Fibroblast of villous mesenchyme (primary cell): Measurements from ENCODE around the gene ADAMTS2. TPM values are rescaled to one million over a fixed set of nuclear protein-coding genes. Genes with fewer than 3 reads are reported as not detected.

Experiments used
- DNase-seq: peaks from one replicate; pipeline ENCODE4 v3.0.0-alpha.2; 2010; ENCODE audit warnings: low read depth
- H3K4me3 ChIP-seq: 2 replicates; pipeline ENCODE4 v1.5.1; 2011; ENCODE audit warnings: low read depth, mild to moderate bottlenecking, low read length
- total RNA-seq: library from RNA; depleted of rRNA; stranded (reverse); fragments of >200 nt; gene quantifications from 2 replicates; pipeline ENCODE4 v1.2.3, GENCODE V29; 2012
- TF ChIP-seq, protein P1 (sequence below): IDR thresholded peaks from 2 replicates; pipeline ENCODE4 v1.5.1; 2012; ENCODE audit warnings: low read depth, mild to moderate bottlenecking, low read length; ENCODE audit not compliant: insufficient read depth

The ADAMTS2 gene
- total RNA-seq, 1 donor, result 30.2 TPM

DNA sequence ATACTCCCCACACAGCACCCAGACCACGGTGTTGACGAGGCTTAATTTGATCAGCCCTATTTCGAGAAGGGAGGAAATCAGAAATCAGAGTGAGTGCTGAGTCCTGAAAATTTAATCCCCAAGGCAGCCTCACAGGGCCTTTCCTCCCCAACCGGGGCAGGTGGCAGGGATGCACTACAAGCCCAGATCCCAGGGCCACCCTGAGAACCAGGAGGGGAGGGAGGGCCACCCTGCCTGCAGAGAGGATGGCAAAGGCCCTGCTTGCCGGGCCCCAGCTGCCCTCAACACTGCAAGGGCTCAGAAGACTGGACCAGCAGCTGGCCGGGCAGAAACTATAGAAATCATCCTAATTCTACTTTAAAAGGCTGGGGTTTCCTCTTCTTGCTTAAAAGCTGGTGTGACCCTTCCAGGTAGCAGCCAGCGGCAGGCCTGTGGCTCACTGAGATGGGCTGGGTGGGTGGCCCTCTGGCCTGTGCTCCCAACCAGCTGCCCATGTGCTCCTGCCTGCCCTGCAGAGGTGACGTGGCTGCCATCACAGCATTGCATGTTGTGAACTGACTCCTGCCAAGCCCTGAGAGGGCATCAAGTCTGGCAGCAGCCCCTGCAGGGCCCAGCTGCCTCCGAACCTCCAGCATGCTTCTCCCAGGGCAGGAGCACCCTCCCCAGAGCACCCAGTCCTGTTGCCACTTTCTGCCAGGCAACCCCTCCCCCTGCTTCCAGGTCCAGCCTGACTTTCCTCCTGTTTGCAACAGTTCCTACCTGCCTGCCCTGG is 122.8 kb downstream of the ADAMTS2 start:
- no peak for DNase-seq
- TF ChIP-seq, protein P1, sequence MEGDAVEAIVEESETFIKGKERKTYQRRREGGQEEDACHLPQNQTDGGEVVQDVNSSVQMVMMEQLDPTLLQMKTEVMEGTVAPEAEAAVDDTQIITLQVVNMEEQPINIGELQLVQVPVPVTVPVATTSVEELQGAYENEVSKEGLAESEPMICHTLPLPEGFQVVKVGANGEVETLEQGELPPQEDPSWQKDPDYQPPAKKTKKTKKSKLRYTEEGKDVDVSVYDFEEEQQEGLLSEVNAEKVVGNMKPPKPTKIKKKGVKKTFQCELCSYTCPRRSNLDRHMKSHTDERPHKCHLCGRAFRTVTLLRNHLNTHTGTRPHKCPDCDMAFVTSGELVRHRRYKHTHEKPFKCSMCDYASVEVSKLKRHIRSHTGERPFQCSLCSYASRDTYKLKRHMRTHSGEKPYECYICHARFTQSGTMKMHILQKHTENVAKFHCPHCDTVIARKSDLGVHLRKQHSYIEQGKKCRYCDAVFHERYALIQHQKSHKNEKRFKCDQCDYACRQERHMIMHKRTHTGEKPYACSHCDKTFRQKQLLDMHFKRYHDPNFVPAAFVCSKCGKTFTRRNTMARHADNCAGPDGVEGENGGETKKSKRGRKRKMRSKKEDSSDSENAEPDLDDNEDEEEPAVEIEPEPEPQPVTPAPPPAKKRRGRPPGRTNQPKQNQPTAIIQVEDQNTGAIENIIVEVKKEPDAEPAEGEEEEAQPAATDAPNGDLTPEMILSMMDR, result no peak
- H3K4me3 ChIP-seq, result no peak overlapping the region

DNA sequence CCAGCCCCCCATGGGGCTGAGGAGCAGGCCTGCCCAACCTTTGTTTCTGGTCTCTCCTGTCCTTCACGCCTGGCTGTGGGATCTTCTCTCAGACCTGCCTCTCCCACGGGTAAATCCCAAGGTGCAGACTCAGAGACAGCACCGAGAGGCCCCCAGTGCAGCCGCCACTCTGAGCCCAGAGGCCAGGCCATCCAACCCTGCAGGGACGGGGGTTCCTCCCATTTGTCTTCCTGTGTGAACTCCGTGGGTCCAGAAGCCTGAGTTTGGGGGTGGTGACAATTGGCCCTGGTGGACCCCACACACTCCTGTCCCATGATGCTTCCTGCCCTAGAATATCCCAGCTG is 123.4 kb downstream of the ADAMTS2 start:
- H3K4me3 ChIP-seq, result no peak overlapping the region
- TF ChIP-seq, protein P1, result no peak
- DNase-seq, result no peak

DNA sequence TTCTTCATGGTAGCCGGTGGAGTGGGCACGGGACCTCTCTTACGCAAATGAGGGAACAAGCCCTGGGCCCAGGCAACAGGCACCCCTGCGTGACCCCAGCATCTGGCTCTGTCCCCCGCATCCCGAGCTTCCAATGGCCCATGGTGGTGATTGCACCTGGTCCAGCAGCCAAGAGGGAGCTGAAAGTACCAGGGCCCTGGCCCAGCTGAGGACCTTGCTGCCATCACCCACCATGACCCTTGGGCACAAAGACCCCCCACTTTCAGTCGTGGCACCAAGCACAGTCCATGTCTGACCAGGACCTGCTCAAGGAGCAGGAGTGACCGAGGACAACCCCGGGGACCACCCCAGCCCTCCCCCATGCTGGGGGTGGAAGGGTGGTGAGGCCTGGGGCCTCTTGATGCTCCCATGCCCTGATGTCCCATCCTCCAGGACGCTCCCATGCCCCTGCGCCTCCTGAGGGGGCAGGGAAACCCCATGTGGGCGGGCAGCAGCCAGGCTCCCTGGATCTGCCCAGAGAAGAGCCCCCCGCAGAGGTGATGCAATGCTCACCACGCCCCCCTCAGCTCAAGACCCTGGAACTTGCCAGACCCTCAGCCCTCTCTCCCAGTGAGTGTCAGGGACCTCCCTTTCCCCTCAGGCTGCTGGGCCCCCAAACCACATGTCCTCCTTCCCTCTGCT is 123.9 kb downstream of the ADAMTS2 start:
- no peak for DNase-seq
- TF ChIP-seq, protein P1, result no peak
- no peak overlapping the region for H3K4me3 ChIP-seq

DNA sequence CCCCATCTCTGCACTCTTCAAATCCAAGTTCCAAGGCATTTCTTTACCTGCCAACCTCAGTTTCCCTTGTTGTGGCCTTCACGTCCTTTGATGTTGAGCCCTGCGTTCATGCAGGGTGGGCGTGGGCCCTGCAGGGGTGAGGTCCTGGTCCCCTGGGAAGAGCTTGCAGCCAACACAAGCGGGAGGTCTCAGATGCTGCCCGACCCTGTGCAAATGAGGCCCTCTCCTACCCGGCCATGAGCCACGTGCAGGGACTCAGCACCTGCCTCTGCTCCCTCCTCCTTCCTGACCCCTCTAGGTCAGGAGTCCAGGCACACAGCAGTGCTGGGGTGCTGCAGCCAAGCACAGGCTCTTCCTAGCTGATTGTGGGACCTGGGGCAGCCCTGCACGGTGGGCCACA is 124.5 kb downstream of the ADAMTS2 start:
- no peak overlapping the region for H3K4me3 ChIP-seq
- TF ChIP-seq, protein P1, result no peak
- no peak for DNase-seq

DNA sequence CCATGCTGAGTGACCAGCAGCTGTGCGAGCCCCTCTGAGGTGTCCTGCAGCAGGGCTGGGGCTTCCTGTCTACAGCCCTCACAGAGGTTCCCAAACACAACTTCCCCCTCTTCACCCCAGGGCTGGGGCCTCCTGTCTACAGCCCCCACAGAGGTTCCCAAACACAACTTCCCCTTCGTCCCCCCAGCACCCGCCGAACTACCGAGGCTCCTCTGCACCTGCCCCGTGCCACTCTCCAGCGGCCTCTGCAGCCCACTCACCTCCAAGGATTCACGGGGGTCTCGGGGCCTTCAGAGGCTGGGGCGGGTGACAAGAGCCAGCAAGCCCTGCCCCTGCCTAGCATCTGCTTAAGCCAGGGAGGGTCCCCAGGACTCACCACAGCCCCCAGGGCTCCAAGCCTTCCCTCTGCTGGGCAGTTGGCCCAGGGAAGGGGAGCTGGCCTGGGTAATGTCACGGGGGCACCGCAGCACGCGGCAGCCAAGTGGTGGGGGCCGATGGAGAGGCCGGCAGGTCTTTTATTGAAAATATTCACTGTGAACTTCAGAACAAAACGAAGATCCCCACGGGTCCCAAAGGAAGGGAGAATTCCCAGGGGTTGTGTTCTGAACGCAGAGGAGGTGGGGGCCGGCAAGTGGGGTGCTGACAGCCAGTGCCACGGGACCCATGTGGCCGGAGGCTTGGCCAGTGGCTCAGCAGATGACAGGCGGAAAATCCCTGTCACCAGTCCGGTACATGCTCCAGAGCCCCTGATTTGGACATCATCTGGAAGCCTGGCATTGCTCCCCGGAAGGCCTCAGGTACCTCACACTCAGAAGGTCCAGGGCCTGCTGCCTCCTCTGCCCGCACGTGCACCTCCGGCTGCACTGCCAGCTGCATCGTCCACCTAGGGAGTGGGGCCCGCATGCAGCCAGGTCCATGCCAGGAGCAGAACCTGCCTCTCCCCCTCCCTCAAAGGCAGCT is 125.3 kb downstream of the ADAMTS2 start:
- H3K4me3 ChIP-seq, result no peak overlapping the region
- TF ChIP-seq, protein P1, result no peak
- DNase-seq, result no peak

DNA sequence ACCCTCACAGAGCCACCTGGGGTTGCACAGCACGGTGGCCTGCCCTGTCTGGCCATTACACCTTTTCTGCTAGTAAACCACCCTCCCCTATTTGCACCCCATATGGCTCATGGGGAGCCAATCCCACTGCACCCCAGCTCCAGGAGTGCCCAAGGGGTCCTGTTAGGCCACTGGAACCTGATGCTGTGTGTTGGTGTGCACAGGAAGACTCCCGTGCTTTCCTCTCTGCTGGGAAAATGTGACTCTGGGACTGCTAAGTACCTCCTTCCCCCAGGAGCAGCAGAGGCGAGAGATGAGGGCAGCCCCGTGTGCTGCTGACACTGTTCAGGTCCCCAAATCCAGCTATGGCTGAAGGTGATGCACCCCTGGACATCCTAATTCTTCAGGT is 126.3 kb downstream of the ADAMTS2 start:
- no peak for DNase-seq
- H3K4me3 ChIP-seq, result no peak overlapping the region
- TF ChIP-seq, protein P1, result no peak
